Measurements from ENCODE around the gene NUP50.

NUP50 gene

GRCh38 chr22:45211435-45211834, 47.7 kb downstream of the NUP50 start:
- no peak for DNase-seq

GRCh38 chr22:45211848-45212247, 48.1 kb downstream of the NUP50 start:
- DNase-seq: no peak

GRCh38 chr22:45212306-45212709, 48.6 kb downstream of the NUP50 start:
- no peak for DNase-seq

- no peak for DNase-seq
Measured at GRCh38 chr22:45212992-45213751, 49.4 kb downstream of the NUP50 start.

GRCh38 chr22:45216133-45217003, 52.6 kb downstream of the NUP50 start:
- no peak for DNase-seq

GRCh38 chr22:45217345-45217744, 53.6 kb downstream of the NUP50 start:
- no peak for DNase-seq

- no peak for DNase-seq
Measured at GRCh38 chr22:45217806-45218205, 54.1 kb downstream of the NUP50 start.

- peak; percentile 76 for DNase-seq
Measured at GRCh38 chr22:45218976-45219375, 55.3 kb downstream of the NUP50 start.

- DNase-seq: no peak
Measured at GRCh38 chr22:45221201-45221600, 57.5 kb downstream of the NUP50 start.

GRCh38 chr22:45223304-45224117, 59.8 kb downstream of the NUP50 start:
- DNase-seq: peak; percentile 31

- no peak for DNase-seq
Measured at GRCh38 chr22:45224331-45224730, 60.6 kb downstream of the NUP50 start.

- DNase-seq: no peak
Measured at GRCh38 chr22:45224988-45225731, 61.4 kb downstream of the NUP50 start.

GRCh38 chr22:45225732-45226502, 62.2 kb downstream of the NUP50 start:
- DNase-seq: no peak

GRCh38 chr22:45226503-45227186, 62.9 kb downstream of the NUP50 start:
- no peak for DNase-seq

GRCh38 chr22:45227645-45228400, 64.1 kb downstream of the NUP50 start:
- DNase-seq: no peak

GRCh38 chr22:45228401-45228754, 64.7 kb downstream of the NUP50 start:
- DNase-seq: no peak

- DNase-seq: no peak
Measured at GRCh38 chr22:45229181-45229580, 65.5 kb downstream of the NUP50 start.

GRCh38 chr22:45230026-45230721, 66.4 kb downstream of the NUP50 start:
- no peak for DNase-seq

GRCh38 chr22:45231293-45231692, 67.6 kb downstream of the NUP50 start:
- DNase-seq: peak; percentile 62

GRCh38 chr22:45233386-45233785, 69.7 kb downstream of the NUP50 start:
- no peak for DNase-seq
